ENCODE data around the gene VDAC2. TPM values are rescaled to one million over a fixed set of nuclear protein-coding genes. Genes with fewer than 3 reads are reported as not detected.

The VDAC2 gene
- total RNA-seq, 1 experiment from 2014 or later = 328 TPM

DNA sequence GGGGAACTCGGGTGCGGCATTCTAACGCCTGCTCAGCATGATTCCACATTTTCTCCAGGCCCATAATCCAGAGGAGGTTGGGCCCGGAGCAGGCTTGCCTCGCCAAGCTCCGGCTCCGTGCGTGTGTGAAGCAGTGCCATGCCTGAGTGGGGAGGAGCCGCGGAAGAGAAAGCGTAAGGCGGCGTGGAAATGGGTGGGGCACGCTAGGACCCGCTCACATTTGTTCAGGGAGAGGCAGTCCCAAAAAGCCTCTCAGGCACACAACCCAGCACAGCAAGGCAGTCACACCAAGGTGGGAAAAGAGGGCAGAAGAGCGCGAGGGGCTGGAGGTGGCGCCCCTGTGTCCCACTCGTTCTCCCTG is 695 bp upstream of the VDAC2 start:
- intact Hi-C loops (cut with micrococcal nuclease; ENCODE audit: unreplicated experiment) = loop anchor here (2.0 kb wide), 1 partner anchor 25 kb away; the partner anchor contains the start of gene COMTD1
- peak; percentile 87 for DNase-seq (ENCODE audit: low spot score)

DNA sequence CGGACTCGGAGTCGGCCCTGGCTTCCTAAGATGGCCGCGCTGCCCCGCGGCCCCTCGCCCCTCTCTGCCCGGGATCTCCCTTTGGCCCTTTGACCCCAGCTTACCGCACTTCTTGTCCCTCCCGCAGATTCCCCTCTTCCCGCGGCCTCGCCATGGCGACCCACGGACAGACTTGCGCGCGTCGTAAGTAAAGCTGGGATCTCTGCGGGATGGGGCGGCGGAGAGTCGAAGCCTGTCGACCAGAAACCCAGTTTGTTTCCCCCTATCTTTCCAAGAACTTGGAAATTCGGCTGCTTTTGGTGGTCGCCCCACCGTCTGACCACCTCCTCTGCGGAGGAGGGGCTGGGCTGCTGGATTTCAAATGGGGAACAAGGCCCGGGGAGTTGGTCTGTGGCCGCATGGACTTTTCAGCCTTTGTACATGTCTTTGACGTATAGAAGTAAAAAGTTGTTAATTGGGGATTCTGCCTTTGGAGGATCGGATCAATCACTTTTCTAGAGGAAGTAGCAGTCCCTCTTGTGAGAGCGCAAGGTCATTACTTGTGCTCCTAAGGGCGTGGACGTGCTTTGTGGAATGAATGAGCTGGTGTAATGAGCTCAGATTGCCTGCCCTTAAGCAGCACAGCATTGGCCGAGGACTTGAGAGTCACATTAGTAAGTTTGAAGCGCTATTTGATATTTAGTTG is 553 bp downstream of the VDAC2 start:
- no TSS peak for BruUV-seq (replicated peaks)
- peaks cover 43% of the 10 kb centered on the region for H3K36me3 ChIP-seq (ENCODE audit: insufficient read depth, low read length, poor library complexity, severe bottlenecking)
- H3K9me3 ChIP-seq (ENCODE audit: low read depth, low read length, poor library complexity, severe bottlenecking) = no peaks in the 10 kb centered on the region
- no peaks in the 10 kb centered on the region for H3K27me3 ChIP-seq (replicated peaks; ENCODE audit: insufficient read depth, low read depth, low read length, poor library complexity)
- DNase-seq (ENCODE audit: low spot score) = peak; percentile 48
- H3K4me3 ChIP-seq (ENCODE audit: low read depth, low read length, poor library complexity, severe bottlenecking) = peak overlapping the region; percentile 99
- POLR2A ChIA-PET (ENCODE audit: low non-redundant PET) = interaction anchor here (0.5 to 0.7 kb wide), 2 partner anchors 23 to 810 kb away, joined by 3 to 7 read pairs; no protein-coding TSS in a partner anchor
- intact Hi-C loops (cut with micrococcal nuclease; ENCODE audit: unreplicated experiment) = loop anchor here (2.0 kb wide), 1 partner anchor 24 kb away; the partner anchor contains the start of gene COMTD1
- CTCF ChIA-PET = interaction anchor here (0.8 to 1.2 kb wide), 3 partner anchors 19 to 110 kb away, joined by 4 to 13 read pairs (median 8); partner anchors contain the start of gene COMTD1
- no peak for TF ChIP-seq EZH2 (IDR thresholded peaks at IDR 0.05; ENCODE audit: borderline replicate concordance, low read depth, low read length, poor library complexity, severe bottlenecking)
- TF ChIP-seq, protein P1, sequence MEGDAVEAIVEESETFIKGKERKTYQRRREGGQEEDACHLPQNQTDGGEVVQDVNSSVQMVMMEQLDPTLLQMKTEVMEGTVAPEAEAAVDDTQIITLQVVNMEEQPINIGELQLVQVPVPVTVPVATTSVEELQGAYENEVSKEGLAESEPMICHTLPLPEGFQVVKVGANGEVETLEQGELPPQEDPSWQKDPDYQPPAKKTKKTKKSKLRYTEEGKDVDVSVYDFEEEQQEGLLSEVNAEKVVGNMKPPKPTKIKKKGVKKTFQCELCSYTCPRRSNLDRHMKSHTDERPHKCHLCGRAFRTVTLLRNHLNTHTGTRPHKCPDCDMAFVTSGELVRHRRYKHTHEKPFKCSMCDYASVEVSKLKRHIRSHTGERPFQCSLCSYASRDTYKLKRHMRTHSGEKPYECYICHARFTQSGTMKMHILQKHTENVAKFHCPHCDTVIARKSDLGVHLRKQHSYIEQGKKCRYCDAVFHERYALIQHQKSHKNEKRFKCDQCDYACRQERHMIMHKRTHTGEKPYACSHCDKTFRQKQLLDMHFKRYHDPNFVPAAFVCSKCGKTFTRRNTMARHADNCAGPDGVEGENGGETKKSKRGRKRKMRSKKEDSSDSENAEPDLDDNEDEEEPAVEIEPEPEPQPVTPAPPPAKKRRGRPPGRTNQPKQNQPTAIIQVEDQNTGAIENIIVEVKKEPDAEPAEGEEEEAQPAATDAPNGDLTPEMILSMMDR (conservative IDR thresholded peaks at IDR 0.05; ENCODE audit: low read depth, low read length) = no peak
- peaks cover 11% of the 10 kb centered on the region for H3K4me1 ChIP-seq (ENCODE audit: insufficient read depth, low read length, poor library complexity, severe bottlenecking)
- peak overlapping the region; percentile 100 for H3K27ac ChIP-seq (ENCODE audit: low read depth, low read length, poor library complexity, severe bottlenecking)

More for the DNA sequence above, 695 bp upstream of the VDAC2 start:
- Histone ChIP-seq H3K4me1 (ENCODE audit: insufficient read depth, low read length, poor library complexity, severe bottlenecking) (peaks cover 11% of the 10 kb centered on the region), H3K4me3 (ENCODE audit: low read depth, low read length, poor library complexity, severe bottlenecking) (peak overlapping the region; percentile 99), H3K9me3 (ENCODE audit: low read depth, low read length, poor library complexity, severe bottlenecking) (no peaks in the 10 kb centered on the region), H3K27me3 (replicated peaks; ENCODE audit: insufficient read depth, low read depth, low read length, poor library complexity) (no peaks in the 10 kb centered on the region), H3K27ac (ENCODE audit: low read depth, low read length, poor library complexity, severe bottlenecking) (peak overlapping the region; percentile 100), H3K36me3 (ENCODE audit: insufficient read depth, low read length, poor library complexity, severe bottlenecking) (peaks cover 30% of the 10 kb centered on the region)
- TF ChIP-seq, protein P1 (conservative IDR thresholded peaks at IDR 0.05; ENCODE audit: low read depth, low read length) = no peak
- TF ChIP-seq EZH2 (IDR thresholded peaks at IDR 0.05; ENCODE audit: borderline replicate concordance, low read depth, low read length, poor library complexity, severe bottlenecking) = no peak
- POLR2A ChIA-PET (ENCODE audit: low non-redundant PET) = no interaction called here
- CTCF ChIA-PET = no interaction called here
- BruUV-seq (replicated peaks) = TSS peak; percentile 91

DNA sequence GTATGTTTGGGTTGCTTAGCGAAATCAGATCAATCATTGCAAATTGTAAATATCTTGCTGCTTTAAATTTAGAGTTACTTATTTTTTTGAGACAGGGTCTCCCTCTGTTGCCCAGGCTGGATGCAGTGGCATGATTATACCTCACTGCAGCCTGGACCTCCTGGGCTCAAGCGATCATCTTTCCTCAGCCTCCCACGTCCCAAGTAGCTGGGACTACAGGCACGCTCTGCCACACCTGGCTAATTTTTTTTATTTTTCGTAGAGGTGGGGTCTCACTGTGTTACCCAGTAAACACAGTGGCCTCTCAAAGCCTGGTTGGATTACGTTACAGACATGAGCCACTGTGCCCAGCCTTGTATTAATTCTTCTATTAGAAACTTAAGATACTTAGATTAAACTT is 1.7 kb downstream of the VDAC2 start:
- Histone ChIP-seq H3K27ac (ENCODE audit: low read depth, low read length, poor library complexity, severe bottlenecking) (no peak overlapping the region), H3K9me3 (ENCODE audit: low read depth, low read length, poor library complexity, severe bottlenecking) (no peaks in the 10 kb centered on the region), H3K4me3 (ENCODE audit: low read depth, low read length, poor library complexity, severe bottlenecking) (peak overlapping the region; percentile 99), H3K27me3 (replicated peaks; ENCODE audit: insufficient read depth, low read depth, low read length, poor library complexity) (no peaks in the 10 kb centered on the region), H3K36me3 (ENCODE audit: insufficient read depth, low read length, poor library complexity, severe bottlenecking) (peaks cover 55% of the 10 kb centered on the region), H3K4me1 (ENCODE audit: insufficient read depth, low read length, poor library complexity, severe bottlenecking) (peaks cover 11% of the 10 kb centered on the region)
- no TSS peak for BruUV-seq (replicated peaks)
- ChIA-PET POLR2A (ENCODE audit: low non-redundant PET) (no interaction called here), CTCF (no interaction called here)
- TF ChIP-seq EZH2 (IDR thresholded peaks at IDR 0.05; ENCODE audit: borderline replicate concordance, low read depth, low read length, poor library complexity, severe bottlenecking) = no peak
- TF ChIP-seq, protein P1 (conservative IDR thresholded peaks at IDR 0.05; ENCODE audit: low read depth, low read length) = no peak
- DNase-seq (ENCODE audit: low spot score) = no peak
- intact Hi-C loops (cut with micrococcal nuclease; ENCODE audit: unreplicated experiment) = no loop called here
